Mesothelial cell of epicardium (in vitro differentiated cells): Measurements from ENCODE around the gene GLDC. TPM values are rescaled to one million over a fixed set of nuclear protein-coding genes. Genes with fewer than 3 reads are reported as not detected.

Experiments
- DNase-seq, 2 experiments: peaks; one replicate each; pipeline ENCODE4 v3.0.0; 2021; ENCODE audit warnings: low spot score in 2 of 2; ENCODE audit not compliant: unreplicated experiment in 2 of 2
- H3K27ac Mint-ChIP-seq: 2 replicates; pipeline ENCODE4 v1.8.0; 2021; ENCODE audit warnings: mixed read lengths
- H3K27me3 Mint-ChIP-seq: 2 replicates; pipeline ENCODE4 v1.8.0; 2021; ENCODE audit warnings: low read depth, mixed read lengths
- H3K36me3 Mint-ChIP-seq: 2 replicates; pipeline ENCODE4 v1.8.0; 2021; ENCODE audit warnings: mixed read lengths
- H3K4me1 Mint-ChIP-seq: 2 replicates; pipeline ENCODE4 v1.8.0; 2021; ENCODE audit warnings: mixed read lengths
- H3K4me3 Mint-ChIP-seq: 2 replicates; pipeline ENCODE4 v1.8.0; 2021; ENCODE audit warnings: mild to moderate bottlenecking, moderate library complexity, mixed read lengths
- H3K9me3 Mint-ChIP-seq: 2 replicates; pipeline ENCODE4 v1.8.0; 2021; ENCODE audit warnings: mixed read lengths
- total RNA-seq: library from RNA; stranded (reverse); gene quantifications from 3 replicates; pipeline ENCODE4 v1.2.1, GENCODE V29; 2021
- TF ChIP-seq, protein P1 (sequence below): fragments of 200-600 bp; sonication (generic); IDR thresholded peaks from one replicate; pipeline ENCODE4 v1.5.0; 2021; ENCODE audit warnings: antibody characterized with exemption; ENCODE audit not compliant: unreplicated experiment

The GLDC gene
- total RNA-seq, 1 donor from 2014 or later, result 2.0 TPM

DNA sequence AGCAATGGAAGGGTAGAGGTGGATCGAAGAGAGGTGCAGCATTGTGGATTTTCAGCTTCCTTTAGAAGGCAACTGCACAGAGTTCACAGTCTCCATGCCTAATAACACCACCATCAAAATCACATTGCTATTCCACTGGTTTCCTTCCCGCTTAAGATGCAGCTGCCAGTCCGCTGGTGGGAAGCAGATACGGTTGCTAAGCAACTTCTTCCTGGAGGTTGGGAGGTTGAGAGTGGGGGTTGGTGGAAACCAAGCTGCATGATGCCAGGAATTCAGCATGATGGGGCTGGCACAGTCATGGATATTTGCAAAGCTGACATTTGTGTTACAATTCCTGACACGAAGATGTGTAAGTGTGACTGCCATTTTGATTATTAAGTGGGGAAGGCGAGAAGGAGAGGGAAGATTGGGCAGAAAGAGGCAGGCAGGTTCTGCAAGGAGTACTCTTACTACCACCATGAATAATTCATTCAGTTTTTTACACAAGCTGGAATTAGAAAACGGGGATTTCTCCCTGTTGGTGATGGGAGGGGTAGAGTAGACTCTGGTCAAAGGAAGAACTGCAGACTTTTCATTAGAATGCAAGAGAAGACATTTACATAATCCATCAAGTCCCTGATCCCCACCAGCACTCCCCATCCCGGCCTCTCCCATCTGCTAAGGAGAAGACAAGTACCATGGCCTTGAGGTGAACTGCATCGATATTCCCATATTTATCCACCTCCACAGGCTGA, 87.5 kb downstream of the GLDC start:
- no peak overlapping the region for H3K27ac Mint-ChIP-seq
- H3K36me3 Mint-ChIP-seq, result no peaks in the 10 kb centered on the region
- no peaks in the 10 kb centered on the region for H3K27me3 Mint-ChIP-seq
- H3K9me3 Mint-ChIP-seq, result no peaks in the 10 kb centered on the region
- DNase-seq, result no peak
- TF ChIP-seq, protein P1, sequence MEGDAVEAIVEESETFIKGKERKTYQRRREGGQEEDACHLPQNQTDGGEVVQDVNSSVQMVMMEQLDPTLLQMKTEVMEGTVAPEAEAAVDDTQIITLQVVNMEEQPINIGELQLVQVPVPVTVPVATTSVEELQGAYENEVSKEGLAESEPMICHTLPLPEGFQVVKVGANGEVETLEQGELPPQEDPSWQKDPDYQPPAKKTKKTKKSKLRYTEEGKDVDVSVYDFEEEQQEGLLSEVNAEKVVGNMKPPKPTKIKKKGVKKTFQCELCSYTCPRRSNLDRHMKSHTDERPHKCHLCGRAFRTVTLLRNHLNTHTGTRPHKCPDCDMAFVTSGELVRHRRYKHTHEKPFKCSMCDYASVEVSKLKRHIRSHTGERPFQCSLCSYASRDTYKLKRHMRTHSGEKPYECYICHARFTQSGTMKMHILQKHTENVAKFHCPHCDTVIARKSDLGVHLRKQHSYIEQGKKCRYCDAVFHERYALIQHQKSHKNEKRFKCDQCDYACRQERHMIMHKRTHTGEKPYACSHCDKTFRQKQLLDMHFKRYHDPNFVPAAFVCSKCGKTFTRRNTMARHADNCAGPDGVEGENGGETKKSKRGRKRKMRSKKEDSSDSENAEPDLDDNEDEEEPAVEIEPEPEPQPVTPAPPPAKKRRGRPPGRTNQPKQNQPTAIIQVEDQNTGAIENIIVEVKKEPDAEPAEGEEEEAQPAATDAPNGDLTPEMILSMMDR, result no peak
- H3K4me1 Mint-ChIP-seq, result no peaks in the 10 kb centered on the region
- H3K4me3 Mint-ChIP-seq, result no peak overlapping the region

DNA sequence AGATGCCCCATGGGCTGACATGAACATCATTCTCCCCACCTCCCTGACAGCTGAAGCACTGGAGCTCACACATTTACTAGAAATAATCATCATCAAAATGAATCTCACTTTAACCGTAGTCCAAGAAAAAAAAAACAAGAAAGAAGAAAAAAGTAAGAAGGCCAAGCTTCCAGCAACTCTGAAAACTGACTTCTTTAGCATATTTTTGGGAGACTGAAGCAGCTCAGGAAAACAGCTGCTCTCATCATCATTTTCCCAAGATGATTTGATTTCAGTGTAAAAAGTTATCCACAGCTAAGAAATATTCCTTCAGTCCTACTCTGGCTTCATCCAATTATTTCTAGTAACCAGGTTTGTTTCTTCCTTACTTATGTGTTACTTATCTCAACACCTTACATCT, 91.7 kb downstream of the GLDC start:
- Mint-ChIP-seq H3K4me3 (no peak overlapping the region), H3K9me3 (no peaks in the 10 kb centered on the region), H3K36me3 (no peaks in the 10 kb centered on the region), H3K4me1 (no peaks in the 10 kb centered on the region), H3K27ac (no peak overlapping the region), H3K27me3 (no peaks in the 10 kb centered on the region)
- TF ChIP-seq, protein P1, result no peak
- no peak for DNase-seq

DNA sequence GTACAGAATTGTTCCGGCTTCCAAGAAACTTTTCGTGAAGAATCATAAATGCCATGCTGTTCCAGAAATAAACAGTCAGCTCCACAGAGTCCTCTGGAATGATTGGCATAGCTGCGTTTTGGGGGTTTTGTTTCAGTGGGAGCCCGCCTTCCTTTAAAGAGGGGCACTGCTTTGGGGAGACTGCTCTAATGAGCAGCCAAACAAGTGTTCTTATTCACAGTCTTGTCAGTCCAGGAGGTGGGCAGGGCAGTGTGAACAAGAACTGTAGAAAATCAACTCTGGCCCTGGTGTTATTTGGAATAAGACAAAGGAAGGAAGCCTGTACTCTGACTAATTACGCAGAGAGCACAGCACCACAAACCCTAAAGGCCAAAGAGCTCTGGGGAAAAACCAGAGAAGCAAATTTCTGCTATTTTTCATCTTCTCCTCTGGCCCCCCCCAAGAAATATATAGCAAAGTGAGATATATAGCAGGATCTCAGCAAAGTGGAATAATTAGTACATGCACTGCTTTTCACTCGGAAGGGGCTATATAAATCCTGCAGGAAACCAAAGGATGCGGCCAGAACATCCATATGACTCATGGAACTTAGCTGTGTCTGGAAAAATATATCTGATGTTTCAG, 92.9 kb downstream of the GLDC start:
- H3K9me3 Mint-ChIP-seq, result no peaks in the 10 kb centered on the region
- DNase-seq, result no peak
- H3K4me3 Mint-ChIP-seq, result no peak overlapping the region
- no peak overlapping the region for H3K27ac Mint-ChIP-seq
- H3K36me3 Mint-ChIP-seq, result no peaks in the 10 kb centered on the region
- no peaks in the 10 kb centered on the region for H3K4me1 Mint-ChIP-seq
- TF ChIP-seq, protein P1, result no peak
- no peaks in the 10 kb centered on the region for H3K27me3 Mint-ChIP-seq

DNA sequence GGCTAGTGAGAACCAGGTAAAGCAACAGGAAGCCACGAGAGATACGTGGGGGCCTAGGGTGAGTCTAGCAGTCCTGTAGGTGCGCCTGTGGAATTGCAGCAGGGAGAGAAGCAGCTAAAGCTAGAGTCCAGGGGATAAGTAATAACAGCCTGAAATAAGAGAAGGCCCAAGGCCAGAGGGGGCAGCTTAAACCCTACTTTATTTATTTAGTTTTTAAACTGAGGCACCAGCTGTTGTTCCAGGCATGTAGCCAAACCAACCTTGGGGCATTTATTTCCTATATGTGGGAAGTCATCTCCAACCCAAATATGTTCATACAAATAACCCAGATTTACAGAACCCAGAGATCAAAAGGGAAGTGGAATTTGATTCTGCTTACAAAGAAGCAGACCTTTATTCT, 93.5 kb downstream of the GLDC start:
- H3K4me3 Mint-ChIP-seq, result no peak overlapping the region
- H3K36me3 Mint-ChIP-seq, result no peaks in the 10 kb centered on the region
- no peaks in the 10 kb centered on the region for H3K4me1 Mint-ChIP-seq
- H3K27ac Mint-ChIP-seq, result no peak overlapping the region
- no peak for DNase-seq
- H3K27me3 Mint-ChIP-seq, result no peaks in the 10 kb centered on the region
- no peaks in the 10 kb centered on the region for H3K9me3 Mint-ChIP-seq
- TF ChIP-seq, protein P1, result no peak

DNA sequence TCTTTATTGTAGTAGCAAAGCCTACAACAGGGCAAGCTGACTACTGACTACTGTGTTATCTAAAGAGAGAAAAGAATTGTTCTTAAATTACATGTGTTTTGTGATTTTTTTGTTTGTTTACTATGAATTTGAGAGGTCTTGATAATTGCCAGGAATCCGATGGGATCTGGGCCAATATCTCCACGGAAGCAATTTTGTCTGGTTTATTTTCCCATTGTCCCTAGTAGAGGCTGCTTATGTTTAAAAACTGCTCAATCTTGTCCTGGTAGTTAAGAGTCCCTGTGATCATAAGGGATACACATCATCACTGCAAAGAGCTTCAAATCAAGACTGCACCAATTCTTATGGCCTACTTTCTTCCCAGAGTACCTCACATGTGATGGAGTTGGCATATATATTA, 94.4 kb downstream of the GLDC start:
- no peak for DNase-seq
- Mint-ChIP-seq H3K4me3 (no peak overlapping the region), H3K27me3 (no peaks in the 10 kb centered on the region), H3K27ac (no peak overlapping the region), H3K4me1 (no peaks in the 10 kb centered on the region), H3K9me3 (no peaks in the 10 kb centered on the region), H3K36me3 (no peaks in the 10 kb centered on the region)
- TF ChIP-seq, protein P1, result no peak
